Measurements from ENCODE around the gene DENND1A.

The DENND1A gene

GRCh38 chr9:123756484-123757106, 173.3 kb downstream of the DENND1A start:
- WGBS, 2 experiments = 28 to 29% methylated on average over 4 of the region's 4 CpGs

GRCh38 chr9:123753669-123754258, 176.2 kb downstream of the DENND1A start:
- H3K27ac ChIP-seq (ENCODE audit: insufficient read depth, low read depth, low read length, poor library complexity, severe bottlenecking) = no peak overlapping the region
- H3K36me3 ChIP-seq (ENCODE audit: control insufficient read depth, insufficient read depth, low read length) = no peaks in the 10 kb centered on the region
- 88 to 92% methylated on average over 2 of the region's 2 CpGs for WGBS, 2 experiments
- H3K4me3 ChIP-seq (ENCODE audit: insufficient read depth, low read depth, low read length) = no peak overlapping the region
- H3K27me3 ChIP-seq (ENCODE audit: control insufficient read depth, insufficient read depth, low read length, poor library complexity, severe bottlenecking) = no peaks in the 10 kb centered on the region
- peaks cover 13% of the 10 kb centered on the region for H3K4me1 ChIP-seq (ENCODE audit: control insufficient read depth, insufficient read depth, low read length)
- no peaks in the 10 kb centered on the region for H3K9me3 ChIP-seq (ENCODE audit: control insufficient read depth, low read length)

More at GRCh38 chr9:123756484-123757106, 173.3 kb downstream of the DENND1A start:
- H3K27ac ChIP-seq (ENCODE audit: insufficient read depth, low read depth, low read length, poor library complexity, severe bottlenecking) = no peak overlapping the region
- H3K4me1 ChIP-seq (ENCODE audit: control insufficient read depth, insufficient read depth, low read length) = peaks cover 16% of the 10 kb centered on the region
- no peak overlapping the region for H3K4me3 ChIP-seq (ENCODE audit: insufficient read depth, low read depth, low read length)
- H3K36me3 ChIP-seq (ENCODE audit: control insufficient read depth, insufficient read depth, low read length) = no peaks in the 10 kb centered on the region
- no peaks in the 10 kb centered on the region for H3K9me3 ChIP-seq (ENCODE audit: control insufficient read depth, low read length)
- no peaks in the 10 kb centered on the region for H3K27me3 ChIP-seq (ENCODE audit: control insufficient read depth, insufficient read depth, low read length, poor library complexity, severe bottlenecking)

GRCh38 chr9:123753016-123753415, 176.9 kb downstream of the DENND1A start:
- Histone ChIP-seq H3K4me1 (ENCODE audit: control insufficient read depth, insufficient read depth, low read length) (peaks cover 13% of the 10 kb centered on the region), H3K27me3 (ENCODE audit: control insufficient read depth, insufficient read depth, low read length, poor library complexity, severe bottlenecking) (no peaks in the 10 kb centered on the region), H3K9me3 (ENCODE audit: control insufficient read depth, low read length) (no peaks in the 10 kb centered on the region), H3K36me3 (ENCODE audit: control insufficient read depth, insufficient read depth, low read length) (no peaks in the 10 kb centered on the region), H3K27ac (ENCODE audit: insufficient read depth, low read depth, low read length, poor library complexity, severe bottlenecking) (no peak overlapping the region), H3K4me3 (ENCODE audit: insufficient read depth, low read depth, low read length) (no peak overlapping the region)
- 88 to 100% methylated on average over 1 of the region's 1 CpG for WGBS, 2 experiments

GRCh38 chr9:123749580-123750202, 180.2 kb downstream of the DENND1A start:
- H3K9me3 ChIP-seq (ENCODE audit: control insufficient read depth, low read length) = no peaks in the 10 kb centered on the region
- H3K27me3 ChIP-seq (ENCODE audit: control insufficient read depth, insufficient read depth, low read length, poor library complexity, severe bottlenecking) = no peaks in the 10 kb centered on the region
- no peaks in the 10 kb centered on the region for H3K36me3 ChIP-seq (ENCODE audit: control insufficient read depth, insufficient read depth, low read length)
- no peak overlapping the region for H3K4me3 ChIP-seq (ENCODE audit: insufficient read depth, low read depth, low read length)
- no peaks in the 10 kb centered on the region for H3K4me1 ChIP-seq (ENCODE audit: control insufficient read depth, insufficient read depth, low read length)
- WGBS, 2 experiments = 88 to 95% methylated on average over 3 to 4 of the region's 4 CpGs
- no peak overlapping the region for H3K27ac ChIP-seq (ENCODE audit: insufficient read depth, low read depth, low read length, poor library complexity, severe bottlenecking)

GRCh38 chr9:123746765-123747164, 183.2 kb downstream of the DENND1A start:
- Histone ChIP-seq H3K9me3 (ENCODE audit: control insufficient read depth, low read length) (no peaks in the 10 kb centered on the region), H3K36me3 (ENCODE audit: control insufficient read depth, insufficient read depth, low read length) (no peaks in the 10 kb centered on the region), H3K4me1 (ENCODE audit: control insufficient read depth, insufficient read depth, low read length) (no peaks in the 10 kb centered on the region), H3K27ac (ENCODE audit: insufficient read depth, low read depth, low read length, poor library complexity, severe bottlenecking) (no peak overlapping the region), H3K4me3 (ENCODE audit: insufficient read depth, low read depth, low read length) (no peak overlapping the region), H3K27me3 (ENCODE audit: control insufficient read depth, insufficient read depth, low read length, poor library complexity, severe bottlenecking) (no peaks in the 10 kb centered on the region)
- no CpG with 5 or more reads among the region's 1 CpG for WGBS, 2 experiments

- Histone ChIP-seq H3K9me3 (ENCODE audit: control insufficient read depth, low read length) (no peaks in the 10 kb centered on the region), H3K36me3 (ENCODE audit: control insufficient read depth, insufficient read depth, low read length) (no peaks in the 10 kb centered on the region), H3K4me1 (ENCODE audit: control insufficient read depth, insufficient read depth, low read length) (no peaks in the 10 kb centered on the region), H3K4me3 (ENCODE audit: insufficient read depth, low read depth, low read length) (no peak overlapping the region), H3K27ac (ENCODE audit: insufficient read depth, low read depth, low read length, poor library complexity, severe bottlenecking) (no peak overlapping the region), H3K27me3 (ENCODE audit: control insufficient read depth, insufficient read depth, low read length, poor library complexity, severe bottlenecking) (no peaks in the 10 kb centered on the region)
- WGBS, 2 experiments = 100% methylated on average over 1 of the region's 1 CpG; no CpG with 5 or more reads in 1 of the 2 experiments
Observed at GRCh38 chr9:123745933-123746332, 184.0 kb downstream of the DENND1A start.

GRCh38 chr9:123745451-123745850, 184.5 kb downstream of the DENND1A start:
- 92 to 95% methylated on average over 1 to 2 of the region's 2 CpGs for WGBS, 2 experiments
- H3K9me3 ChIP-seq (ENCODE audit: control insufficient read depth, low read length) = no peaks in the 10 kb centered on the region
- no peaks in the 10 kb centered on the region for H3K4me1 ChIP-seq (ENCODE audit: control insufficient read depth, insufficient read depth, low read length)
- H3K27ac ChIP-seq (ENCODE audit: insufficient read depth, low read depth, low read length, poor library complexity, severe bottlenecking) = no peak overlapping the region
- no peaks in the 10 kb centered on the region for H3K36me3 ChIP-seq (ENCODE audit: control insufficient read depth, insufficient read depth, low read length)
- H3K27me3 ChIP-seq (ENCODE audit: control insufficient read depth, insufficient read depth, low read length, poor library complexity, severe bottlenecking) = no peaks in the 10 kb centered on the region
- H3K4me3 ChIP-seq (ENCODE audit: insufficient read depth, low read depth, low read length) = no peak overlapping the region

- Histone ChIP-seq H3K4me3 (ENCODE audit: insufficient read depth, low read depth, low read length) (no peak overlapping the region), H3K9me3 (ENCODE audit: control insufficient read depth, low read length) (no peaks in the 10 kb centered on the region), H3K36me3 (ENCODE audit: control insufficient read depth, insufficient read depth, low read length) (no peaks in the 10 kb centered on the region), H3K27me3 (ENCODE audit: control insufficient read depth, insufficient read depth, low read length, poor library complexity, severe bottlenecking) (no peaks in the 10 kb centered on the region), H3K4me1 (ENCODE audit: control insufficient read depth, insufficient read depth, low read length) (no peaks in the 10 kb centered on the region), H3K27ac (ENCODE audit: insufficient read depth, low read depth, low read length, poor library complexity, severe bottlenecking) (no peak overlapping the region)
- WGBS, 2 experiments = 91 to 96% methylated on average over 3 to 4 of the region's 4 CpGs
Observed at GRCh38 chr9:123743737-123744136, 186.2 kb downstream of the DENND1A start.

- H3K27me3 ChIP-seq (ENCODE audit: control insufficient read depth, insufficient read depth, low read length, poor library complexity, severe bottlenecking) = no peaks in the 10 kb centered on the region
- no peaks in the 10 kb centered on the region for H3K4me1 ChIP-seq (ENCODE audit: control insufficient read depth, insufficient read depth, low read length)
- H3K36me3 ChIP-seq (ENCODE audit: control insufficient read depth, insufficient read depth, low read length) = no peaks in the 10 kb centered on the region
- no peaks in the 10 kb centered on the region for H3K9me3 ChIP-seq (ENCODE audit: control insufficient read depth, low read length)
- H3K27ac ChIP-seq (ENCODE audit: insufficient read depth, low read depth, low read length, poor library complexity, severe bottlenecking) = no peak overlapping the region
- H3K4me3 ChIP-seq (ENCODE audit: insufficient read depth, low read depth, low read length) = no peak overlapping the region
- 83 to 89% methylated on average over 7 of the region's 7 CpGs for WGBS, 2 experiments
Observed at GRCh38 chr9:123742009-123742767, 187.7 kb downstream of the DENND1A start.

GRCh38 chr9:123741214-123741613, 188.7 kb downstream of the DENND1A start:
- no peaks in the 10 kb centered on the region for H3K27me3 ChIP-seq (ENCODE audit: control insufficient read depth, insufficient read depth, low read length, poor library complexity, severe bottlenecking)
- no peaks in the 10 kb centered on the region for H3K9me3 ChIP-seq (ENCODE audit: control insufficient read depth, low read length)
- H3K4me1 ChIP-seq (ENCODE audit: control insufficient read depth, insufficient read depth, low read length) = no peaks in the 10 kb centered on the region
- H3K27ac ChIP-seq (ENCODE audit: insufficient read depth, low read depth, low read length, poor library complexity, severe bottlenecking) = no peak overlapping the region
- no peak overlapping the region for H3K4me3 ChIP-seq (ENCODE audit: insufficient read depth, low read depth, low read length)
- no peaks in the 10 kb centered on the region for H3K36me3 ChIP-seq (ENCODE audit: control insufficient read depth, insufficient read depth, low read length)
- 91% methylated on average over 2 of the region's 3 CpGs; no CpG with 5 or more reads in 1 of the 2 experiments for WGBS, 2 experiments

Measured in ectodermal cell (in vitro differentiated cells).